LNCaP clone FGC (cell line): ENCODE measurements around the gene STPG3.

Experiments
- DNase-seq: peaks from one replicate; pipeline ENCODE4 v3.0.0-alpha.2; 2011; ENCODE audit warnings: low read depth
- H3K4me3 ChIP-seq: 2 replicates; pipeline ENCODE4 v1.5.1; 2011; ENCODE audit warnings: mild to moderate bottlenecking, low read depth, low read length, control low read depth
- TF ChIP-seq, protein P1 (sequence below): IDR thresholded peaks from 2 replicates; pipeline ENCODE4 v1.5.1; 2012; ENCODE audit warnings: mild to moderate bottlenecking; ENCODE audit not compliant: control insufficient read depth, insufficient read depth; ENCODE audit errors: extremely low read depth

Gene STPG3

GRCh38 chr9:137279741-137280473, 28.8 kb downstream of the STPG3 start:
- DNase-seq: no peak
- TF ChIP-seq, protein P1, sequence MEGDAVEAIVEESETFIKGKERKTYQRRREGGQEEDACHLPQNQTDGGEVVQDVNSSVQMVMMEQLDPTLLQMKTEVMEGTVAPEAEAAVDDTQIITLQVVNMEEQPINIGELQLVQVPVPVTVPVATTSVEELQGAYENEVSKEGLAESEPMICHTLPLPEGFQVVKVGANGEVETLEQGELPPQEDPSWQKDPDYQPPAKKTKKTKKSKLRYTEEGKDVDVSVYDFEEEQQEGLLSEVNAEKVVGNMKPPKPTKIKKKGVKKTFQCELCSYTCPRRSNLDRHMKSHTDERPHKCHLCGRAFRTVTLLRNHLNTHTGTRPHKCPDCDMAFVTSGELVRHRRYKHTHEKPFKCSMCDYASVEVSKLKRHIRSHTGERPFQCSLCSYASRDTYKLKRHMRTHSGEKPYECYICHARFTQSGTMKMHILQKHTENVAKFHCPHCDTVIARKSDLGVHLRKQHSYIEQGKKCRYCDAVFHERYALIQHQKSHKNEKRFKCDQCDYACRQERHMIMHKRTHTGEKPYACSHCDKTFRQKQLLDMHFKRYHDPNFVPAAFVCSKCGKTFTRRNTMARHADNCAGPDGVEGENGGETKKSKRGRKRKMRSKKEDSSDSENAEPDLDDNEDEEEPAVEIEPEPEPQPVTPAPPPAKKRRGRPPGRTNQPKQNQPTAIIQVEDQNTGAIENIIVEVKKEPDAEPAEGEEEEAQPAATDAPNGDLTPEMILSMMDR: no peak
- H3K4me3 ChIP-seq: no peak overlapping the region

- no peak for DNase-seq
- H3K4me3 ChIP-seq: no peak overlapping the region
- TF ChIP-seq, protein P1: no peak
These were observed 29.6 kb downstream of the STPG3 start for GRCh38 chr9:137280474-137281344.

DNA sequence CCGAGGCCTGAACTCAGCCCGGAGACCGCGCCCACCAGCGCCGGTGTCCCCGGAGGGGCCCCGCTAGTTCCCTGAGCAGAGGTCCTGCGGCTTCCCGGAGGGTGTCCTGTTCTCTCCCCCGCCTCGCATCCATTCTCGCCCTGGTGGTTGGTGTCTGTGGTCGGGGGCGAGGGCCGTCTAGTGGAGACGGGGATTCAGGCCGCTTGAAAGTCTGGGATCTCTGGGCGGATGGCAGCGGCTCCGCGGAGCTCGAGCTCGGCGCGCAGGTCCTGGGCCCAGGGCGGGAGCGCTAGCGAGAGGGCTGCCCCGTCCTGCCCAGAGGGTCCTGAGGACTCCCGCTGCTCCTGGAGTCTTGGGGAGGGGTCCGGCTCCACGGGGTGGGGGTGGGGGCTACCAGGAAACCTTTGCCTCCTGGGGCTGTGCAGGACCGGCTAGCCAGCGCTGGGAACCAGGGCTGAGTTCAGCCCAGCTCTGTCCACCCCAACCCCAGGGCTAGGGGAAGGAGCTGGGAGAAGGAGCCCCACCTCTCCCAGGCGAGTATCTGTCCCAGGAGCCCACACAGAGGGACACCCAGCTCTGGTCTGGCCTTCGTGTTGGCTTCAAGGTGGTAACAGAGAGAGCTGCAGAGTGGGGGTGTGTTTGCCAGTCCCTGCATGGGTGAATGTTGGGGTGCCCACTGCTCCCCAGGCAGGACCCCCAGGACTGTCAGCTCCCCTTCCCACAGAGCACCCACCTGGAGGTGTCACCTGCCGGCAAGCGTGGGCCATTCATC, 30.4 kb downstream of the STPG3 start:
- TF ChIP-seq, protein P1: no peak
- H3K4me3 ChIP-seq: no peak overlapping the region
- no peak for DNase-seq

GRCh38 chr9:137286975-137287383, 35.9 kb downstream of the STPG3 start:
- TF ChIP-seq, protein P1: peak; percentile 82
- no peak overlapping the region for H3K4me3 ChIP-seq
- DNase-seq: no peak

DNA sequence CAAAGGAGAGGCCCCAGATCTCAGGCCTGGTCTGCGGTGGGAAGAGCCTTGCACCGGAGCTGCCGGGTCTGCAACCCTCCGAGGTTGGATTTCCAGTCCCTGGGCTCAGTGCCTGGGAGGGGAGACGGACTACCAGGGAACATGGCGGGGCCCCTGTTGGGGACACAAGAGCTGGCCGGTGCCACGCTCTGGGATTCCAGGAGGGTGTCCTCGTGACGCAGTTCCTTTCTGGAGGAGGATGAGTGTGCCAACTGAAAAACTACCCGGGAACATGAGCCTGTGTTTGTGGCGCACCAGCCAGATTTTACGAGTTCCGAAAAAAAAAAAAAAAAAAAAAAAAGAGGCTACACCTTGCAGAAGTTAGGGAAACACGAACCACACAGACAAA, 42.0 kb downstream of the STPG3 start:
- no peak for DNase-seq
- no peak overlapping the region for H3K4me3 ChIP-seq
- TF ChIP-seq, protein P1: no peak

DNA sequence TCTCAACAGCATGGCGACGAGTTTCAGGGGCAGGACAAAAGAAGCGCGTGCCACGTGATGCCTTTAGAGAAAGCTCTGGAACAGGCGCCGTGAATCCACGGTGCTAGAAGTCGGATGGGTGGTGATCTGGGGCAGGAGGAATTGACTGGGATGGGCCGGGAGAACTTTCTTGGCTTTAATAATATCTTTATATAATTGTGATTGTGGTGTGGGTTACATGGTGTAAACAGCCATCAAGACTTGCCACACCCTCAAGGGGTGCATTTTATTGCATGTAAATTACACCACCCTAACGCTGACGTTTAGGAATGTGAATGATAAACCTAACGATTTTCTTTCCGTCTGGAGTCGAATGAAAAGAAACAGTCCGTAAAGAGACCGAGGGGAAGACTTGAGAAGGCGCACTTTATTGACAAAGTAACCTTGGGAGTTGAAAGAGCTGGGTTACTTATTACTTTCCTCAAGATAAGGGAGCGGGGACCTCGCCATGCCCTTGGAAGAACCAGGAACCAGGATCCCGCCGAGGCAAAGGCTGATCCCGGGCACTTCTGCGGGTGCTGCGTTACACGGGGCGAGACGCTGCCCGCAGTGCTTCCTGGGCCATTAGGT, 42.5 kb downstream of the STPG3 start:
- TF ChIP-seq, protein P1: no peak
- H3K4me3 ChIP-seq: no peak overlapping the region
- DNase-seq: no peak
